MM.1S (cell line): ENCODE results near the gene DDIAS.

Experiments used
- EZH2 ChIP-seq: fragments of 300-600 bp; sonication (generic); optimal IDR thresholded peaks from 2 replicates; pipeline ENCODE3; 2017; ENCODE audit warnings: low read depth, mild to moderate bottlenecking, antibody characterized with exemption, low read length, mixed read lengths
- TF ChIP-seq, protein P1 (sequence below): fragments of 300-600 bp; sonication (generic); IDR thresholded peaks from 2 replicates; pipeline ENCODE4 v1.5.1; 2016; ENCODE audit warnings: antibody characterized with exemption, low read length, mixed read lengths

- TF ChIP-seq, protein P1, sequence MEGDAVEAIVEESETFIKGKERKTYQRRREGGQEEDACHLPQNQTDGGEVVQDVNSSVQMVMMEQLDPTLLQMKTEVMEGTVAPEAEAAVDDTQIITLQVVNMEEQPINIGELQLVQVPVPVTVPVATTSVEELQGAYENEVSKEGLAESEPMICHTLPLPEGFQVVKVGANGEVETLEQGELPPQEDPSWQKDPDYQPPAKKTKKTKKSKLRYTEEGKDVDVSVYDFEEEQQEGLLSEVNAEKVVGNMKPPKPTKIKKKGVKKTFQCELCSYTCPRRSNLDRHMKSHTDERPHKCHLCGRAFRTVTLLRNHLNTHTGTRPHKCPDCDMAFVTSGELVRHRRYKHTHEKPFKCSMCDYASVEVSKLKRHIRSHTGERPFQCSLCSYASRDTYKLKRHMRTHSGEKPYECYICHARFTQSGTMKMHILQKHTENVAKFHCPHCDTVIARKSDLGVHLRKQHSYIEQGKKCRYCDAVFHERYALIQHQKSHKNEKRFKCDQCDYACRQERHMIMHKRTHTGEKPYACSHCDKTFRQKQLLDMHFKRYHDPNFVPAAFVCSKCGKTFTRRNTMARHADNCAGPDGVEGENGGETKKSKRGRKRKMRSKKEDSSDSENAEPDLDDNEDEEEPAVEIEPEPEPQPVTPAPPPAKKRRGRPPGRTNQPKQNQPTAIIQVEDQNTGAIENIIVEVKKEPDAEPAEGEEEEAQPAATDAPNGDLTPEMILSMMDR = no peak
- TF ChIP-seq EZH2 = no peak
These were observed 80.3 kb downstream of the DDIAS start for GRCh38 chr11:82981852-82982251.
